ENCODE data around the gene KDM4B.
A peak's percentile ranks its signal among the peaks of the same experiment; 100 is the strongest.

KDM4B gene

DNA sequence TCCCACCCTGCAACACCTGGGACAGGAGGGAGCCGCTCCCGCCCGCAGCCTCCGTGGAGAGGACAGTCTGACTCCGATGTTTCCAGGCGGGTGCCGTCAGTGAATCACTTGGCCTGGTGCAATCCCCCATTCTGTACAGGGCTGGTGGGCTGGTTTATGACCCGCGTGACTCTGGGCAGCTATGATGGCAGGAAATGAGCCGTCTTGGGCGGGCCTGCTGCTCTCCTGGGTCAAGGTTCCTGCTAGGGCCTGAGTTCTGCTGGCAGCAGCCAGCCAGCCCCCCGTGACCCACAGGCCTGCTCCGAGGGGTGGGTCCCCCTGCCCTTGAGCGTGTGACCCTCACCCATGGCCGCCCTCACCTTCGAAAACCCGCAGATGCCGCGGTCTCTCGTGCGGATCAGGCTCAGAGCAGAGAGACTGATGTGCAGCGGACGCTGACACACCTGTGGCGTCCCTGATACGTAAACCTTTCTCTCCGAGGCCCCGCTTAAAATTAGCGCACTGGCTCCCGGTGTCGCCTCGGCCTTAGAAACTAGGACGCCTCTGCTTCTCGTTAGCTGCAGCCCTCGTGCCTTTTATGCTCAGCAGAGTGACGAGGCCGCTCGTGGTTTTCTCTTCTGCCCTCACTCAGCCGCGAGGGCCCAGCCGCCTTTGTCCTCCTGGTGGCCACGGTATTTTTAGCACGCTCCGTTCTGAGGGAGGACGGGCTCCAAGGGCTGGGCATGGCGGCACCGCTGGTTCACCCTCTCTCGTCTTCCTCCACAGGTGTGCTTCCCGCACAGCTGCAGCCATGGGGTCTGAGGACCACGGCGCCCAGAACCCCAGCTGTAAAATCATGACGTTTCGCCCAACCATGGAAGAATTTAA lies 63.4 kb downstream of the KDM4B start:
- no peak for DNase-seq (ENCODE audit: low read depth in 2 of 2)

GRCh38 chr19:5035105-5035761 lies 66.3 kb downstream of the KDM4B start:
- no peak for DNase-seq (ENCODE audit: low read depth in 2 of 2)

DNA sequence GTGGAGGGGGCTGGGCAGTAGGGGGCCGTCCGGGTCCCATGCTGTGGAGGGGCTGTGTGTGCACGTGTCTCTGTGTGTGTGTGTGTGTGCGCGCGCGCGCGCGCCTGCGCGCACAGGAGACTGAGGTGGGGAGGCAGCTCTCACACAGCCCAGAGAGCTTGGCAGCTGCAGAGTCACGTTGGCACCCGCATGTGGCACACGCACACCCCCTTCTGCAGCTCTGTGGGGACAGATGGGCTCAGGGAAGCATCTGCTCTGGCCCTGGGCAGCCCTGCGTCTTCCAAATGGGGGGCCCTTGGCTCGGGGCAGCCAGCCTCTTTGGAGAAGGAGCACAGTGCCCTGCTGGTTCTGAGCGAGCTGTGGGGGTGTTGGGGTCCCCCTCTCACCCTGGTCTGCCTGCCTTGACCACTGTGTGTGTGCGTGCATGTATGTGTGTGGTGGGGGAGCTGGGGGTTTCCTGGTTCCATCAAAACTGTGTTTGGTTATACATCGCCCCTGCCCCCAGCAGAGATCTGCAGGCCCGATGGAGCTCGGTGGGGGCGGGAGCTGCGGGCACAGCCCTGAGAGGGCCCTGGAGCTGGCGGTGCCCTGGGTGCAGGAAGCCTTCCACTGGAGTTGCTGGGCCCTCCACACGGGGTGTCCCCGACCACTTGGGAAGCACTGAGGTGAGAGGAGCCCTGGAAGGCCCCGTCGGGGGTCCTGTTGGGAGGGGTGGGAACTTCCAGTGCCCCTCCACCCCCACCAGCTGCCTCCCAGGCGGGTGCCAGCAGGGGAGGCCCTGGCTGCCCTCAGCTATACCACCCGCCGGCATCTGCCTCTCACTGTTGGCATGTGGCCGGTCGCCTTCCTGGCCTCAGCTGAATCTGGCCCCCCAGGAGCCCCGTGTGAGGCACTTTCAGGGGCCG lies 67.1 kb downstream of the KDM4B start:
- DNase-seq (ENCODE audit: low read depth in 2 of 2): no peak

- DNase-seq (ENCODE audit: low read depth in 2 of 2): no peak
These were observed 68.0 kb downstream of the KDM4B start for GRCh38 chr19:5036698-5037563.

DNA sequence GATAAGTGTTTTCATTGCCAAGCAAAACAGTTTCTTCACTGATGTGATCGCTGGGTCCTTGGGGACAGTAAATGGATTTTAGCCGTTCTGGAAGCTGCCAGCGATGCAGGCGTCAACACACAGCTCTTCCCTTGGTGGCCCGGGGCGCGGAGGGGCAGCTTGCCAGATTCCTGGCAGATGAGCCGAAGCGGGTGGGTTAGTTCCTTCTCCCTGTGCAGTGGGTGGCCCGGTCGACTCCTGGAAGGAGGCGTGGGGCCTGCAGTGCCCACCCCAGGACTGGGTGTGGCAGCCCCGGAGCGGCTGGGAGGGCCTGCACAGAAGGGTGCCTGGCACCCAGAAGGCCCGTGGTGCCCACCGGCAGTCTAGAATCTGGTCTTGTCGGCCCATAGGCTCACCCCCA lies 69.0 kb downstream of the KDM4B start:
- DNase-seq (ENCODE audit: low read depth in 2 of 2): no peak

DNA sequence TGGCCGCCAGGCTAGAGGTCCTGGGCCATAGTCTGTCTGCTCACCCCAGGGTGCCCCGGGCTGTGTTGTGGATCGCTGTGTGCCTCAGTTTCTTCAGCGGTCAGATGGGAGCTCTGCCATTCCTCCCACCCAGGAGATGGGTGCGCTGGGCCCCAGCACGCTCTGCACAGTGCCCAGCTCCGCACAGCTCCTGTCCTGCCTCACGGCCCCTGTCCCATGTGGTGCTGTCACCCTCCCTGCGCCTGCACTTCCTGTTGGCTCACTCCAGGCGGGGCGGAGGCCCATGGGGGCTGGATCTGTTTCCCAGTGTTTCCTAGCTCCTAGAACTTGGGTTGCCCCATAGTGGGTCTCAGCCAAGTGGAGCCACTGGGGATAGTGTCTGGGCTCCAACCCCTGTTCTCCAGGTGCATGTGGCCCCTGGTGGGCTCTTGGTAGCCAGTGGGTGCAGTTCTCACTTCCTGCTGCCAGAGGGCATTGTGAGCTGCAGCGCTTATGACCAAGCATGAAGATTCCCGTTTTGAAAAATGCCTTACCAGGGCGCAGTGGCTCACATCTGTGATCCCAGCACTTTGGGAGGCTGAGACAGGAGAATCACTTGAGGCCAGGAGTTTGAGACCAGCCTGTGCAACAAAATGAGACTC lies 69.8 kb downstream of the KDM4B start:
- DNase-seq (ENCODE audit: low read depth in 2 of 2): no peak

DNA sequence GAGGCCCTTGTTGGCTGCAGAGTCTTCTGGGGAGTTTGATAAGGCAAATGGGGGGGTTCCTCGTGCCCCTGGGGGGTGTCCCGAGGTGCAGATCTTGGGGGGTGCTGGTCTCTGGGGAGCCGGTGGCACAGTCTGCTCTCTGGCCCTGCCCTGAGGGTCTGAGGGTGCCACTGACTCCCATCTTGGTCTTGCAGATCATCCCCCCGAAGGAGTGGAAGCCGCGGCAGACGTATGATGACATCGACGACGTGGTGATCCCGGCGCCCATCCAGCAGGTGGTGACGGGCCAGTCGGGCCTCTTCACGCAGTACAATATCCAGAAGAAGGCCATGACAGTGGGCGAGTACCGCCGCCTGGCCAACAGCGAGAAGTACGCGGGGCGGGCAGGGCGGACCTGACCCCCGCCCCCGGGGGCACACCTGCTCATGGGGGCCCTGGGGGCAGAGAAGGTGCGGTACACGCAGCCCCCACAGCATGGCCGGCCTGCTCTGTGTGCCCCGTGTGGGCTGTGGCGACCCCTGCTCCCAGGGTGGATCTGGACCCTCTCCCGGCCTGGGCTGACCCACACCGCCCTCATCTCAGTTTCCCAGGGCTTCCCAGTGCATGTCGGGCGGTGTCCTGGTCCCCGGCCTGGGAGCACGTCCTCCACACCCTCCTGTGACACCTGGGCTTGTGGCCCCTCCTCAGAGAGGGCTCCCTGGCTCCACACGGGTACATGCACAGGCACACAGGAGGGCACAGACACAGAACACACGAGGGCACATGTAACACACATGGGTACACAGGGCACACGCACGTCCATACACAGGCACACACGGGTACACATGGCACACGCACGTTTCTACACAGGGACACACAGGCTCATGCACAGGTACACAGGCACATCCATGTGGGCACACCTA lies 71.0 kb downstream of the KDM4B start:
- no peak for DNase-seq (ENCODE audit: low read depth in 2 of 2)

DNA sequence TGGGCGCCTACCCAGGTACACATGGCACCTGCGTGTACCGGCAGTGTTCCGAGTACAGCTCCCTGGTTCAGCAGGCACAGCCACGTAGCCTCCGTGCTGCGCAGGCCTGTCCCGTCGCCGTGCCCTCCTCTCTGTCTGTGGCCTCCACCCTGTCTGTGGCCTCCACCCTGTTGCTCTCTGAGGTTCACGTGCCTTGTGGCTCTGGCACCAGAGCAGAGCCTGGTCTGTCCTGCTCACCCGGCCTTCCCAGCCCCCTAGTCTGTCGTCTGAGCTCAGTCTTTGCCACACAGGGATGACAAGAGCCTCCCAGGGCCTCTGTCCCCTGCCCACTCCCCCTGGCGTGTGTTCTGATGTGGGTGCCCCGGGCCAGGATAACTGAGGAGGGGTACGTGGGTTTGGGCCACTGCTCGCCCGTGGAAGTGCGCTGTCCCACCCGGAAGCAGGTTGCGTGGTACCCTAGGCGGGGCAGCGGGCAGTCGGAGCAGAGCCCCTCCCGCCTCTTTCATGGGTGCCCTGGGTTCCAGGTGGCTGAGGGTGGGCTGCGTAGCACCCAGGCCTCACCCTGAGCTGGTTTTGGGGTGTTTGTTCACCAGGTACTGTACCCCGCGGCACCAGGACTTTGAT lies 71.7 kb downstream of the KDM4B start:
- DNase-seq (ENCODE audit: low read depth in 2 of 2): no peak

DNA sequence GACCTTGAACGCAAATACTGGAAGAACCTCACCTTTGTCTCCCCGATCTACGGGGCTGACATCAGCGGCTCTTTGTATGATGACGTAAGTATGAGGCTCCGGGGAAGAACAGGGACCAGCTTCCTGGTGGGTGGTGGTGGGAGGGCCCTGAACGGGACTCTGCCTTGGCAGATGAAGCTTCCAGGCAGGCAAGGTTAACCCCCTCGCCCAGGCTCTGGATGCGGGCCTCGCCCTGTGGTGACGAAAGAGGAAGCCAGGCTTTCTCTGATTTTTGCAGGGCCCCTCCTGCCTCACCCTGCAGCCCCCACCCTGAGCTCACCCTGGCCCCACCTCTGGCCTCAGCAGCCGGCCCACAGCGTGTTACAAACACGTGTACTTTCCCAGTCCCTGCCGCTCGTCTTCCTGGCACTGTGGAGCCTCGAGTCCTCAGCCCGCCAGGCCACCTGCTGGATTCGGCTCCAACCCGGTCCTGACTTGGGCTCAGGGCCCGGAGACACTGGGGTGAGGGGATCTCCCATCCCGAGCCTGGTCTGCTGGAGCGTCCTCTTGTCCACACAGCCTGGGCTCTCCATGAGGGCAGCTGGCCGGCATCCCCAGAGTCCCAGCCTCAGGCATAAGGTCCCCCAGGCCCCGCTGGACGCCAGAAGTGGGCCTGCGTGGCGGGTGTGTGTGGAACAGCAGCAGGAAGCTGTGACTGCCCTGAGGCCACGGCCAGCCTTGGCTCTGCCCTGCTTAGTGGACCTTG lies 72.4 kb downstream of the KDM4B start:
- no peak for DNase-seq (ENCODE audit: low read depth in 2 of 2)

DNA sequence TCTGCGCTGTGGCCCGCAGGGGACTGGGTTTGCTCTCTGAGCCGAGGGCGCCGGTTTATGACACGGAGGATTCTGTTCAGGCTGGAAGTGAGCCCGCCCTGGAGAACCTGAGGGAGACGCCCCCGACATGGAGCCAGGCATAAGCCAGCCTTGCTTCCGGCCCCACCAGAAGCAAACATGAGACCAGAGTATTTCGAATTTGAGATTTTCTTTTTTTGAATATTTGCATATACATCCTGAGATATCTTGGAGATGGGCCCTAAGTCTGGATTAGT lies 72.9 kb downstream of the KDM4B start:
- no peak for DNase-seq (ENCODE audit: low read depth in 2 of 2)

GRCh38 chr19:5042556-5042955 lies 73.6 kb downstream of the KDM4B start:
- DNase-seq (ENCODE audit: low read depth in 2 of 2): no peak

- no peak for DNase-seq (ENCODE audit: low read depth in 2 of 2)
These were observed 76.1 kb downstream of the KDM4B start for GRCh38 chr19:5045029-5045428.

GRCh38 chr19:5045956-5046338 lies 77.0 kb downstream of the KDM4B start:
- DNase-seq (ENCODE audit: low read depth in 2 of 2): no peak

DNA sequence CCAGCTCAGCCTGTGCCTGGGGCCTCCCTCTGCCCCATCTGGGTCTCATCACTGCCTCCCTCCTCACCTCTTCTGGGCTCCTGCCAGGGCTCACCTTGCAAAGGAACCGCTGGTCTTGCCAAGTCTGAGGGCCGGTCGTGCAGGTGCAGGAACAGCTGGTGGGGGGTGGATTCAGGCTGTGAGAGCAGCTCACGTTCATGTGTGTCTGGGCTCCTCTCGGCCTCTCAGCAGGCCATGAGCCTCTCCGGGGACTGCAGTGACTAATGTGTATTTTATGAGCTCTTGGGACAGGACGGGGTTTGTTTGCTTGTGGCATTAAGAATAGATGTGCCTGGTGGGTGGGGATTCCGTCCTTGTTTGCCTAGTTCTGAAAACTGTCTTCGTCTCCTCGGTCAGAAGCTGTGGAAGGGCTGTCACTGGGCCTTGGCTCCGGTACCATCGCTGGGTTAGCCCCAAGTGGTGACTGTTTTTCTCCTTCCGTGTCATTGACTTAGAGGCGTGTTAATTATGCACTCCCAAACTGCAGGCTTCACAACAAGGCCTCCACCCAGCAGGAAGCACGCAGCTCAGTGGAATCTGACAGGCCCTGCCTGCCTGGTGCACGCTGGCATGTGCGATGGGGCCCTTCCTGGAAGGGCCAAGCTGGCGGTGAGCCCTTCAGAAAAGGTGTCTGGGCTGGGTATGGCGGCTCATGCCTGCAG lies 77.6 kb downstream of the KDM4B start:
- no peak for DNase-seq (ENCODE audit: low read depth in 2 of 2)

- no peak for DNase-seq (ENCODE audit: low read depth in 2 of 2)
These were observed 78.5 kb downstream of the KDM4B start for GRCh38 chr19:5047251-5047935.

- DNase-seq (ENCODE audit: low read depth in 2 of 2): peak; percentile 15 to 34
These were observed 79.3 kb downstream of the KDM4B start for GRCh38 chr19:5048091-5048726.
